SW 1271 (cell line): ENCODE results near the gene NPFFR1.

Source experiments
- DNase-seq, 2 experiments: peaks; one replicate each; lab custom pipeline; 2025; lab: John Stamatoyannopoulos, UW

Gene NPFFR1

GRCh38 chr10:70315276-70315675 is 31.5 kb upstream of the NPFFR1 start:
- DNase-seq = no peak

- DNase-seq = no peak
These were observed 29.2 kb upstream of the NPFFR1 start for GRCh38 chr10:70312972-70313371.

GRCh38 chr10:70312249-70312648 is 28.4 kb upstream of the NPFFR1 start:
- no peak for DNase-seq

- DNase-seq = no peak
These were observed 27.9 kb upstream of the NPFFR1 start for GRCh38 chr10:70311698-70312097.

GRCh38 chr10:70309661-70310060 is 25.9 kb upstream of the NPFFR1 start:
- no peak for DNase-seq

- no peak for DNase-seq
These were observed 24.6 kb upstream of the NPFFR1 start for GRCh38 chr10:70308121-70309060.

GRCh38 chr10:70306886-70307520 is 23.2 kb upstream of the NPFFR1 start:
- DNase-seq = no peak

GRCh38 chr10:70306181-70306705 is 22.4 kb upstream of the NPFFR1 start:
- DNase-seq = no peak

GRCh38 chr10:70303730-70304129 is 19.9 kb upstream of the NPFFR1 start:
- DNase-seq = no peak

- no peak for DNase-seq
These were observed 18.5 kb upstream of the NPFFR1 start for GRCh38 chr10:70302292-70302691.

GRCh38 chr10:70300908-70301597 is 17.2 kb upstream of the NPFFR1 start:
- no peak for DNase-seq

GRCh38 chr10:70300461-70300860 is 16.7 kb upstream of the NPFFR1 start:
- no peak for DNase-seq

- DNase-seq = no peak
These were observed 16.1 kb upstream of the NPFFR1 start for GRCh38 chr10:70299876-70300275.

GRCh38 chr10:70298393-70298792 is 14.6 kb upstream of the NPFFR1 start:
- no peak for DNase-seq

- DNase-seq = no peak
These were observed 13.4 kb upstream of the NPFFR1 start for GRCh38 chr10:70297224-70297623.

GRCh38 chr10:70296406-70296899 is 12.6 kb upstream of the NPFFR1 start:
- DNase-seq = peak; percentile 76 to 86

- DNase-seq = no peak
These were observed 12.1 kb upstream of the NPFFR1 start for GRCh38 chr10:70295926-70296325.

- no peak for DNase-seq
These were observed 11.5 kb upstream of the NPFFR1 start for GRCh38 chr10:70295321-70295720.

GRCh38 chr10:70293169-70293843 is 9.5 kb upstream of the NPFFR1 start:
- no peak for DNase-seq

GRCh38 chr10:70292004-70292403 is 8.2 kb upstream of the NPFFR1 start:
- DNase-seq = no peak

- no peak for DNase-seq
These were observed 5.9 kb upstream of the NPFFR1 start for GRCh38 chr10:70289739-70290138.

- no peak for DNase-seq
These were observed 2.8 kb upstream of the NPFFR1 start for GRCh38 chr10:70286616-70287015.
